ENCODE measurements around the gene FAM168B.

The FAM168B gene

GRCh38 chr2:131054488-131054887 is 38.8 kb downstream of the FAM168B start:
- no peak for DNase-seq

GRCh38 chr2:131052741-131053263 is 40.5 kb downstream of the FAM168B start:
- DNase-seq, result no peak

- DNase-seq, result no peak
These were observed 42.4 kb downstream of the FAM168B start for GRCh38 chr2:131050896-131051295.

- no peak for DNase-seq
These were observed 44.0 kb downstream of the FAM168B start for GRCh38 chr2:131049150-131049718.

- DNase-seq, result no peak
These were observed 44.6 kb downstream of the FAM168B start for GRCh38 chr2:131048641-131049040.

GRCh38 chr2:131047920-131048560 is 45.2 kb downstream of the FAM168B start:
- DNase-seq, result no peak

GRCh38 chr2:131046918-131047652 is 46.2 kb downstream of the FAM168B start:
- no peak for DNase-seq

GRCh38 chr2:131046028-131046917 is 47.0 kb downstream of the FAM168B start:
- no peak for DNase-seq

- no peak for DNase-seq
These were observed 47.8 kb downstream of the FAM168B start for GRCh38 chr2:131045286-131046027.

- no peak for DNase-seq
These were observed 48.5 kb downstream of the FAM168B start for GRCh38 chr2:131044757-131045150.

- DNase-seq, result no peak
These were observed 49.0 kb downstream of the FAM168B start for GRCh38 chr2:131044075-131044756.

GRCh38 chr2:131043199-131044074 is 49.8 kb downstream of the FAM168B start:
- DNase-seq, result no peak

GRCh38 chr2:131042148-131042775 is 51.0 kb downstream of the FAM168B start:
- no peak for DNase-seq

- no peak for DNase-seq
These were observed 51.7 kb downstream of the FAM168B start for GRCh38 chr2:131041402-131042147.

- no peak for DNase-seq
These were observed 52.4 kb downstream of the FAM168B start for GRCh38 chr2:131040661-131041401.

GRCh38 chr2:131039908-131040660 is 53.2 kb downstream of the FAM168B start:
- DNase-seq, result no peak

GRCh38 chr2:131039535-131039907 is 53.7 kb downstream of the FAM168B start:
- DNase-seq, result no peak

GRCh38 chr2:131039101-131039440 is 54.2 kb downstream of the FAM168B start:
- no peak for DNase-seq
